Kidney tubule cell (primary cell): ENCODE data around the gene PLCD1.
A peak's percentile ranks its signal among the peaks of the same experiment; 100 is the strongest.
"Not testable (repeated sequence)": the region's sequence is repeated elsewhere in the genome, so short reads cannot be mapped to it uniquely, and the experiment has no call there.

Experiments
- DNase-seq: peaks from one replicate; pipeline ENCODE4 v3.0.0-alpha.2; 2018; ENCODE audit warnings: low spot score

PLCD1 gene

GRCh38 chr3:37986479-37987314, 42.7 kb downstream of the PLCD1 start:
- no peak for DNase-seq

- DNase-seq = no peak
Observed at GRCh38 chr3:37985637-37986320, 43.7 kb downstream of the PLCD1 start.

GRCh38 chr3:37984596-37984995, 44.8 kb downstream of the PLCD1 start:
- DNase-seq = no peak

- DNase-seq = no peak
Observed at GRCh38 chr3:37984051-37984450, 45.4 kb downstream of the PLCD1 start.

- DNase-seq = no peak
Observed at GRCh38 chr3:37982331-37982730, 47.1 kb downstream of the PLCD1 start.

- DNase-seq = no peak
Observed at GRCh38 chr3:37981348-37981664, 48.1 kb downstream of the PLCD1 start.

- no peak for DNase-seq
Observed at GRCh38 chr3:37980462-37981347, 48.7 kb downstream of the PLCD1 start.

GRCh38 chr3:37979541-37980461, 49.6 kb downstream of the PLCD1 start:
- DNase-seq = no peak

GRCh38 chr3:37974121-37975083, 55.0 kb downstream of the PLCD1 start:
- DNase-seq = peak; percentile 72

- DNase-seq = no peak
Observed at GRCh38 chr3:37973246-37974054, 56.0 kb downstream of the PLCD1 start.

GRCh38 chr3:37972056-37972455, 57.4 kb downstream of the PLCD1 start:
- DNase-seq = not testable (repeated sequence)

GRCh38 chr3:37971467-37971866, 58.0 kb downstream of the PLCD1 start:
- no peak for DNase-seq

GRCh38 chr3:37970802-37971201, 58.6 kb downstream of the PLCD1 start:
- no peak for DNase-seq

- no peak for DNase-seq
Observed at GRCh38 chr3:37969596-37970100, 59.8 kb downstream of the PLCD1 start.

- DNase-seq = no peak
Observed at GRCh38 chr3:37968813-37969595, 60.4 kb downstream of the PLCD1 start.

GRCh38 chr3:37968199-37968598, 61.2 kb downstream of the PLCD1 start:
- DNase-seq = no peak

- peak; percentile 67 for DNase-seq
Observed at GRCh38 chr3:37967260-37967881, 62.1 kb downstream of the PLCD1 start.

- DNase-seq = peak; percentile 93
Observed at GRCh38 chr3:37964716-37965115, 64.7 kb downstream of the PLCD1 start.
